ENCODE data around the gene ANKFN1. TPM values are rescaled to one million over a fixed set of nuclear protein-coding genes. Genes with fewer than 3 reads are reported as not detected.

The ANKFN1 gene
- total and polyA plus RNA-seq, 8 donors, result 0.05 to 0.20 (median 0.12) TPM; not detected in 4

GRCh38 chr17:56291226-56291805 is 138.0 kb downstream of the ANKFN1 start:
- ATAC-seq (no peak), DNase-seq (no peak), FAIRE-seq (no peak)
- H3K36me3 ChIP-seq, result no peaks in the 10 kb centered on the region
- H3K9me3 ChIP-seq, result no peaks in the 10 kb centered on the region
- TF ChIP-seq CTCF (IDR thresholded peaks at IDR 0.05), result no peak
- H3K4me1 ChIP-seq, result no peaks in the 10 kb centered on the region
- H3K27me3 ChIP-seq, result no peaks in the 10 kb centered on the region
- intact Hi-C loops (cut with DNase I), result no loop called here
- 92% methylated on average over 1 of the region's 1 CpG for WGBS, 2 donors
- no peak overlapping the region for H3K4me3 ChIP-seq
- no peak overlapping the region for H3K27ac ChIP-seq

- intact Hi-C loops (cut with DNase I), result no loop called here
- TF ChIP-seq CTCF (IDR thresholded peaks at IDR 0.05), result no peak
- Histone ChIP-seq H3K36me3 (no peaks in the 10 kb centered on the region), H3K4me1 (no peaks in the 10 kb centered on the region), H3K27ac (no peak overlapping the region), H3K9me3 (no peaks in the 10 kb centered on the region), H3K27me3 (no peaks in the 10 kb centered on the region), H3K4me3 (no peak overlapping the region)
- DNase-seq (no peak), FAIRE-seq (no peak), ATAC-seq (no peak)
- WGBS, 2 donors, result 33 to 41% methylated on average over 1 of the region's 1 CpG
Observed at GRCh38 chr17:56292010-56292409, 138.7 kb downstream of the ANKFN1 start.

GRCh38 chr17:56292578-56292977 is 139.3 kb downstream of the ANKFN1 start:
- no peak for TF ChIP-seq CTCF (IDR thresholded peaks at IDR 0.05)
- peaks cover 0 to 6% (median 0%) of the 10 kb centered on the region in 4 donors for H3K27me3 ChIP-seq
- no peaks in the 10 kb centered on the region for H3K9me3 ChIP-seq
- no peak for DNase-seq
- H3K27ac ChIP-seq, result no peak overlapping the region
- intact Hi-C loops (cut with DNase I), result no loop called here
- FAIRE-seq, result no peak
- no peak overlapping the region for H3K4me3 ChIP-seq
- H3K4me1 ChIP-seq, result no peaks in the 10 kb centered on the region
- H3K36me3 ChIP-seq, result no peaks in the 10 kb centered on the region
- ATAC-seq, result no peak

- Histone ChIP-seq H3K27me3 (peaks cover 0 to 8% (median 0%) of the 10 kb centered on the region in 4 donors), H3K4me1 (no peaks in the 10 kb centered on the region), H3K36me3 (no peaks in the 10 kb centered on the region), H3K9me3 (no peaks in the 10 kb centered on the region), H3K4me3 (no peak overlapping the region), H3K27ac (no peak overlapping the region)
- WGBS, 2 donors, result 23 to 37% methylated on average over 7 of the region's 7 CpGs
- FAIRE-seq (no peak), ATAC-seq (no peak), DNase-seq (no peak)
- intact Hi-C loops (cut with DNase I), result no loop called here
- TF ChIP-seq CTCF (IDR thresholded peaks at IDR 0.05), result no peak
Observed at GRCh38 chr17:56297184-56297583, 143.9 kb downstream of the ANKFN1 start.

- Histone ChIP-seq H3K27ac (no peak overlapping the region), H3K36me3 (no peaks in the 10 kb centered on the region), H3K27me3 (peaks cover 0 to 11% (median 0%) of the 10 kb centered on the region in 4 donors), H3K4me3 (no peak overlapping the region), H3K4me1 (no peaks in the 10 kb centered on the region), H3K9me3 (no peaks in the 10 kb centered on the region)
- TF ChIP-seq CTCF (IDR thresholded peaks at IDR 0.05), result no peak
- DNase-seq (no peak), FAIRE-seq (no peak), ATAC-seq (no peak)
- 29 to 43% methylated on average over 1 of the region's 1 CpG for WGBS, 2 donors
- intact Hi-C loops (cut with DNase I), result no loop called here
Observed at GRCh38 chr17:56298846-56299245, 145.6 kb downstream of the ANKFN1 start.
